ENCODE measurements around the gene LIN28B. TPM values are rescaled to one million over a fixed set of nuclear protein-coding genes. Genes with fewer than 3 reads are reported as not detected.

The LIN28B gene
- polyA plus RNA-seq, 6 donors from 2014 or later = not detected

GRCh38 chr6:105099371-105099770 is 142.5 kb downstream of the LIN28B start:
- no peak overlapping the region for H3K27ac Mint-ChIP-seq
- ATAC-seq (ENCODE audit: low read depth in 2 of 2) (no peak), DNase-seq (no peak)
- H3K4me3 Mint-ChIP-seq = no peak overlapping the region
- H3K4me1 Mint-ChIP-seq = no peaks in the 10 kb centered on the region
- H3K27me3 Mint-ChIP-seq = peaks cover 0 to 7% (median 6%) of the 10 kb centered on the region in 3 donors
- H3K9me3 Mint-ChIP-seq = no peaks in the 10 kb centered on the region
- H3K36me3 Mint-ChIP-seq = no peaks in the 10 kb centered on the region

- ATAC-seq (ENCODE audit: low read depth in 2 of 2) (no peak), DNase-seq (no peak)
- no peaks in the 10 kb centered on the region for H3K4me1 Mint-ChIP-seq
- H3K27ac Mint-ChIP-seq = no peak overlapping the region
- H3K36me3 Mint-ChIP-seq = no peaks in the 10 kb centered on the region
- H3K9me3 Mint-ChIP-seq = no peaks in the 10 kb centered on the region
- H3K4me3 Mint-ChIP-seq = no peak overlapping the region
- peaks cover 0 to 9% (median 6%) of the 10 kb centered on the region in 3 donors for H3K27me3 Mint-ChIP-seq
Observed at GRCh38 chr6:105102186-105102585, 145.3 kb downstream of the LIN28B start.

DNA sequence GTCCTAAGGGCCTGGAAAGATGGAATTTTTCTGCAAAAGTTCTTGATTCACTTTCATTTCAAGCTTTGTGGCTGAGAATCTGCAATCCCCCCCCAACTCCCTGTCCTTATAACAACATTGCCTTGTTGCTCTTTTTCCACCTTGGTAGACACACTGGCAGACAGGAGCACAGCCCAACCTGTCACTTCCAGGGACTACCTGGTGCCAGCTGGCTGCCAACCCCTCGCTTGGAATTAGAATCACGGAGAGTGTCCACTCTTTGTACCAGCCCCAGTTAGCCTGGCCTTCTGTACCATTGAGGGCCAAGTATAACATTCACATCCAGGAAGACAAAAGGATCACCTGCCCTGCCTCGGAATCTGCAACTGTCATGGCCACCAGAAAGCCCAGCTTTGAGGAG is 148.2 kb downstream of the LIN28B start:
- DNase-seq (no peak), ATAC-seq (ENCODE audit: low read depth in 2 of 2) (no peak)
- Mint-ChIP-seq H3K36me3 (no peaks in the 10 kb centered on the region), H3K4me3 (no peak overlapping the region), H3K4me1 (no peaks in the 10 kb centered on the region), H3K27ac (no peak overlapping the region), H3K9me3 (no peaks in the 10 kb centered on the region), H3K27me3 (peaks cover 5 to 26% (median 17%) of the 10 kb centered on the region in 3 donors)

- Mint-ChIP-seq H3K27ac (no peak overlapping the region), H3K4me1 (no peaks in the 10 kb centered on the region), H3K36me3 (no peaks in the 10 kb centered on the region), H3K4me3 (no peak overlapping the region), H3K27me3 (peaks cover 9 to 26% (median 17%) of the 10 kb centered on the region in 3 donors), H3K9me3 (no peaks in the 10 kb centered on the region)
- DNase-seq (no peak), ATAC-seq (ENCODE audit: low read depth in 2 of 2) (no peak)
Observed at GRCh38 chr6:105106260-105106659, 149.4 kb downstream of the LIN28B start.

DNA sequence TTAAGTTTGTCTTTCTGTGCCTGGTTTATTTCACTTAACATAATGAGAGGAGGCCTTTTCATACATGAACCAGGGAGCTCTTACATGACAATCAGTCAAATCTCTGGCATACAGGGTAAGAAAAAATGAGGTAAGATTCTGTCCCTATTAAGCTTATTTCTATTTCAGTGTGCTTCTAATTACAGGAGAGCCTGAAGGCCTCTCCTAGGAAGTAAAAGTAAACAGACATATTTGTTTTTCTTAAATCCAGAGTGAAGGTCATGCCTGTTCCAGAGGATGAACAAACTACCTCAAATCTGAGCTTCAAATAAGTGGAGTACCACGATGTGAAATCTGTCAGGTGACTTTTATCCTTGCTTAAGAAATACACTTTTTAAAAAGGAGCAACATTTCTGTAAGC is 150.3 kb downstream of the LIN28B start:
- Mint-ChIP-seq H3K27ac (no peak overlapping the region), H3K36me3 (no peaks in the 10 kb centered on the region), H3K27me3 (peaks cover 9 to 26% (median 26%) of the 10 kb centered on the region in 3 donors), H3K4me3 (no peak overlapping the region), H3K4me1 (no peaks in the 10 kb centered on the region), H3K9me3 (no peaks in the 10 kb centered on the region)
- ATAC-seq (ENCODE audit: low read depth in 2 of 2) (no peak), DNase-seq (no peak)

- ATAC-seq (ENCODE audit: low read depth in 2 of 2) (no peak), DNase-seq (no peak)
- no peak overlapping the region for H3K4me3 Mint-ChIP-seq
- peaks cover 9 to 26% (median 26%) of the 10 kb centered on the region in 3 donors for H3K27me3 Mint-ChIP-seq
- no peak overlapping the region for H3K27ac Mint-ChIP-seq
- H3K36me3 Mint-ChIP-seq = no peaks in the 10 kb centered on the region
- no peaks in the 10 kb centered on the region for H3K4me1 Mint-ChIP-seq
- no peaks in the 10 kb centered on the region for H3K9me3 Mint-ChIP-seq
Observed at GRCh38 chr6:105108631-105109262, 151.8 kb downstream of the LIN28B start.

DNA sequence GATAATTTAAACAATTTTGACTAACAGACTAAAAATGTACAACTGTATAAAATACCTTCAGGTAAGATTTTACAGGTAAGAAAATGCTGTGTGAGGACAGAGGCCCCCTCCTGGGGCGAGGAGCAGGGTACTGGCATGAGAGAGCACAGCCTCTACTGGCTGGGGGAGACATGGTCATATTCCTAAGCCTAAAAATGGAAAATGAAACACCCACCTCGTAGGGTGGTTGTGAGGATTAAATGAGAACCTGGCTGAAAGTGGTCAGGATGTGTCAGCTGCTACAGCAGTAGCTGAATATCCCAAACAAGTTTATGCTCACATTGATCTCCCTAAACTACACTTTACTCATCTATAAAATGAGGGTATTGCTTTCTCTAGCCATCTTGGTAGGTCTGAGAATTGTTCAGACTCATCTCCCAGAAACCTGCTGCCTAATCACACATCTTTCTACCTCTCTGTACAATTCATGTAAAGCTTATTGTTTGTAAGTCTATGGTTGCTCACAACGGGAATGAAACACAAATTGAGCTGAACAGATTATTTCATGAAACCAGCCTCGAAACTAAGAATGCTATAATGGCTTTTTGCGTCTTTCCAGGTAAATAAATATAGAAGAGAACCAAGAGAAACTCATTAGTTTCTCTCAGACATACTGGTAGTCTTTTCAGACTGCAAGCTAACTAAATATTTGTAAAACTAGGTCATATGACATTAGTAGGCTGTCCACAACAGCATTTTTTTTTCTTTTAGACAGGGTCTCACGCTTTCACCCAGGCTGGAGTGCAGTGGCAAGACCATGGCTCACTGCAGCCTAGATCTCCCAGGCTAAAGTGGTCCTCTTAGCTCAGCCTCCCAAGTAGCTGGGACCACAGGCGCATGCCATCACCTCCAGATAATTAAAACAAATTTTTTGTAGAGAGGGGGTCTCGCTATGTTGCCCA is 153.3 kb downstream of the LIN28B start:
- H3K27me3 Mint-ChIP-seq = peaks cover 9 to 20% (median 18%) of the 10 kb centered on the region in 3 donors
- DNase-seq = no peak
- no peak overlapping the region for H3K4me3 Mint-ChIP-seq
- no peaks in the 10 kb centered on the region for H3K4me1 Mint-ChIP-seq
- no peaks in the 10 kb centered on the region for H3K36me3 Mint-ChIP-seq
- no peaks in the 10 kb centered on the region for H3K9me3 Mint-ChIP-seq
- no peak overlapping the region for H3K27ac Mint-ChIP-seq
- ATAC-seq (ENCODE audit: low read depth in 2 of 2) = no peak

GRCh38 chr6:105111105-105111504 is 154.2 kb downstream of the LIN28B start:
- no peaks in the 10 kb centered on the region for H3K9me3 Mint-ChIP-seq
- H3K27me3 Mint-ChIP-seq = peaks cover 9 to 21% (median 20%) of the 10 kb centered on the region in 3 donors
- H3K4me1 Mint-ChIP-seq = no peaks in the 10 kb centered on the region
- no peaks in the 10 kb centered on the region for H3K36me3 Mint-ChIP-seq
- ATAC-seq (ENCODE audit: low read depth in 2 of 2) (no peak), DNase-seq (no peak)
- H3K4me3 Mint-ChIP-seq = no peak overlapping the region
- H3K27ac Mint-ChIP-seq = no peak overlapping the region

- no peak overlapping the region for H3K4me3 Mint-ChIP-seq
- no peak for DNase-seq
- no peak for ATAC-seq (ENCODE audit: low read depth in 2 of 2)
- no peaks in the 10 kb centered on the region for H3K9me3 Mint-ChIP-seq
- peaks cover 9 to 26% (median 24%) of the 10 kb centered on the region in 3 donors for H3K27me3 Mint-ChIP-seq
- H3K4me1 Mint-ChIP-seq = no peaks in the 10 kb centered on the region
- no peaks in the 10 kb centered on the region for H3K36me3 Mint-ChIP-seq
- H3K27ac Mint-ChIP-seq = no peak overlapping the region
Observed at GRCh38 chr6:105111871-105112270, 155.0 kb downstream of the LIN28B start.

- Mint-ChIP-seq H3K27ac (no peak overlapping the region), H3K27me3 (peaks cover 14 to 31% (median 26%) of the 10 kb centered on the region in 3 donors), H3K9me3 (no peaks in the 10 kb centered on the region), H3K4me1 (no peaks in the 10 kb centered on the region), H3K4me3 (no peak overlapping the region), H3K36me3 (no peaks in the 10 kb centered on the region)
- DNase-seq (no peak), ATAC-seq (ENCODE audit: low read depth in 2 of 2) (no peak)
Observed at GRCh38 chr6:105112577-105112976, 155.7 kb downstream of the LIN28B start.

DNA sequence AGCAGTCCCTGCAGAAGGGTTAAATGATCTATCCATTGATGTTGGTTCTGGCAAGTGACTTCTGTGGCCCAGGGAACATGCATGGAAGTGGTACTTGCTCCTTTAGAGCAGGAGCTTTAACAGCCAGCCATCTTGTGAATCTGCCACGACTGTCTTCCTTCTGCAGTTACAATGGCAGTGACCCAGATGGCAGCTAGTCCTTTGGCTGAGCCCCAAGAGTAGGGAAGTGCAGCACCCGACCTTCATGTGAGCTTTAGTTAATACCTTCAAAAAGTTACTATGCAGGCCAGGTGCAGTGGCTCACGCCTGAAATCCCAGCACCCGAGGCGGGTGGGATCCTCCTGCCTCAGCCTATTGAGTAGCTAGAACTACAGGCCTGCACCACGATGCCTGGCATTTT is 156.5 kb downstream of the LIN28B start:
- no peaks in the 10 kb centered on the region for H3K36me3 Mint-ChIP-seq
- peaks cover 16 to 26% (median 18%) of the 10 kb centered on the region in 3 donors for H3K27me3 Mint-ChIP-seq
- H3K27ac Mint-ChIP-seq = no peak overlapping the region
- no peaks in the 10 kb centered on the region for H3K9me3 Mint-ChIP-seq
- no peak overlapping the region for H3K4me3 Mint-ChIP-seq
- DNase-seq = no peak
- no peaks in the 10 kb centered on the region for H3K4me1 Mint-ChIP-seq
- no peak for ATAC-seq (ENCODE audit: low read depth in 2 of 2)

GRCh38 chr6:105116150-105116549 is 159.2 kb downstream of the LIN28B start:
- Mint-ChIP-seq H3K36me3 (no peaks in the 10 kb centered on the region), H3K27ac (no peak overlapping the region), H3K4me3 (no peak overlapping the region), H3K27me3 (peaks cover 7 to 28% (median 8%) of the 10 kb centered on the region in 3 donors), H3K9me3 (no peaks in the 10 kb centered on the region), H3K4me1 (no peaks in the 10 kb centered on the region)
- no peak for DNase-seq
- no peak for ATAC-seq (ENCODE audit: low read depth in 2 of 2)

DNA sequence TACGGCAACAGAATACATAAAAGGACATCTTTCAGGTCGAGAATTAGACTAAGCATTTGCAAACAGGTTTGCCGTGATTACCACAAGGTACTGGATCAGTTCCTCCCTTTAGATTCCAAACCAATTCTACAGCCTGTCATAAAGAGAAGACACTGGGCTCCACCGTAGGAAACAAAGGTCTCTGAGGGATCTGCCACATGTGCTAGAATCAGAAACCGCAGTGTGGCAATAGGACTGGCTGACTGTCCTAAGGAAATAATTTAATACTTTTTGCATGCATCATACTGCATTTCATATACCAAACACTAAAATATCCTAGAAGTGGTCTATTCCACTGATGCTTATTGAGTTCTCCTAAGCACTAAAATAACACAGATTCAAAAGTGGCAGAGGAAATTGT is 163.7 kb downstream of the LIN28B start:
- no peak overlapping the region for H3K27ac Mint-ChIP-seq

GRCh38 chr6:105121981-105122380 is 165.1 kb downstream of the LIN28B start:
- ATAC-seq (ENCODE audit: low read depth in 2 of 2) (no peak), DNase-seq (no peak)
- H3K27me3 Mint-ChIP-seq = peaks cover 7 to 20% (median 12%) of the 10 kb centered on the region in 3 donors
- H3K9me3 Mint-ChIP-seq = no peaks in the 10 kb centered on the region
- no peak overlapping the region for H3K4me3 Mint-ChIP-seq
- no peaks in the 10 kb centered on the region for H3K4me1 Mint-ChIP-seq
- H3K36me3 Mint-ChIP-seq = no peaks in the 10 kb centered on the region
- no peak overlapping the region for H3K27ac Mint-ChIP-seq

More for the DNA sequence above, 163.7 kb downstream of the LIN28B start:
- H3K4me3 Mint-ChIP-seq = no peak overlapping the region
- no peaks in the 10 kb centered on the region for H3K36me3 Mint-ChIP-seq
- H3K4me1 Mint-ChIP-seq = no peaks in the 10 kb centered on the region
- no peaks in the 10 kb centered on the region for H3K9me3 Mint-ChIP-seq
- DNase-seq (no peak), ATAC-seq (ENCODE audit: low read depth in 2 of 2) (no peak)
- H3K27me3 Mint-ChIP-seq = peaks cover 7 to 23% (median 20%) of the 10 kb centered on the region in 3 donors
